Measurements from ENCODE around the gene ERC2.

ERC2 gene

DNA sequence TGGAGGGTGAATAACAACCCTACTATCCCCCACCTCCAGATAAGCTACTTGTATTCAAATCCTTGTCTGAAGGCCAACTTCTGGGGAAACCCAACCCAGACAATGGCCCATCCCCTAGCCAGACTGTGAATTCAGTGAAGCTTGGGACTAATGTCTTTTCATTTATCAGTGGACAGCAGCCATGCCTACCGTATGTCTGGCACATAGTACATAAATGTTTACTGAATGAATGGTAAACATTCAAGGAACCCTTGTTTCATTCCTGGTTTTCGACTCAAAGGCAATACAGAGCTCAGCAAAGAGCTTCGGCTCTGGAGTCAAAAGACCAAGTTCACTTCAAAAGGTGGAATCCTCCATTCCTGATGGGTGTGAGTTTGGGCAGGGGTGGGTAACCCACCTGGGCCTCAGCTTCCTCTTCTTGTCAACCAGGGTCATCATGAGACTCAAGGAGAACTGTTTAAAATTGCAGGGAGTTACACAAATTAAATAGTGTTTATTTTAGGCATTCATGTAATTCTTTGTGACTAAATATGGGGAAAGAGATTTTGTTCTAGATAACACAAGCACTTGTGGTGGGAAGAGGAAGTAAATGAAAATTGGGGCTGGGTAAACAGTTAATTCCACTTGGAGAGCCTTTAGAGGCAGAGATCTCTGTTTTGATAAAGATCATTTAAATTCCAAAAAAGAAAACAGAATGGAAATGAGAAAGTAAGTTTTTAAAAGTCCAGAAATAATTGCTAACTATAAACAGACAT, 677.5 kb downstream of the ERC2 start:
- DNase-seq (ENCODE audit: low spot score): no peak

DNA sequence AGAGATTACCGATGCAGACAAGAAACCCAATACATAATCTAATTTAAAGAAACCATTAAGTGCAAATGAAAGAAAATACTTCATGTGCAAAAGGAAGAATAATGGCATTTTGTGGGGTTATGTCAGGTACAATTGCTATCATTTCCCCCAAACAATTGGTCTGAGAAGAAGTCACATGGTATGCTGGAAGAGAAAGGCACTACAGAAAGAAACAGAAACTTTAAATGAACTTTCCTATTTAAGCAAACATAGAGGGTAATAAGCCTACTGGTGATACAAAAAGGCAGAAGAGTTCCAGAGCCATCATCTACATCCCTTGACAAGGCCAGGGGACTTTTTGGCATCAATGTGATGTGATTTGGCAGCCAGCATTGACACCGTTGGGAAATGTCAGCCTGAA, 678.8 kb downstream of the ERC2 start:
- no peak for DNase-seq (ENCODE audit: low spot score)

- DNase-seq (ENCODE audit: low spot score): no peak
These were observed 685.5 kb downstream of the ERC2 start for GRCh38 chr3:55782807-55783206.

DNA sequence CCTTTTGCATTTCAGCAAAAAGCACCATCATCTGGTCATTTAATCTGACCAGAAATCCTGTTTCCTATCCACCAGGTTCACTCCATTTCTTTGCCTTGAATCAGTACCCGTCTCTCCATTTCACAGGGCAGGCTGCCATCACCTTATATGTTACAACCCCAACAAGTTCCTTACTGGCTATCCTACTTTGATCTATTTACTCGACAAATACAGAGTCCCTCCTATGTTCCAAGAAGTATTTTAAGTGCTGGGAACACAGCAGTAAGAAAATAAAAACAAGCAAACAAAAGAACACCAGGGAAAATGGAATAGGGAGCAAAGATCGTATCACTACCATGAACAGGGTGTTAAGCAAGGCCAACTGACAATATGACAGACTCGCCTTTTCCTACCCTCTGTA, 685.9 kb downstream of the ERC2 start:
- DNase-seq (ENCODE audit: low spot score): no peak

DNA sequence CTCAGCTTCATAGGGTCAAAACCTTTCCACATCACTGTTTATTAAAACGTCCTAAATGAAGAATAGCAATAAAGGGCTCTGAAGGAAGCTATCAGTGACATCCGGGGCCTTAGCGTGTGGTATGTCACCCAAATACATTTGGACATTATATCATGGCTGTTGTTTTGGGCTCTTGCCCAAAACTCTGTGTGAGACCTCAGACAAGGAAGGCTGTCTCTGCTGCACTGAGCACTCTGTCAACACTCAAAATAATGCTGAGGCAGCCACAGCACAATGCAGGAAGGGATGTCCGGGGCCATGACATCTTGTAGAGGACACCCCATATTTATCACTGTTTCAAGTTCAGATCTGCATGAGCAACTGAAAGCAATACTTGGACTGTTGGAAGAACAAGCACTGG, 687.4 kb downstream of the ERC2 start:
- no peak for DNase-seq (ENCODE audit: low spot score)

DNA sequence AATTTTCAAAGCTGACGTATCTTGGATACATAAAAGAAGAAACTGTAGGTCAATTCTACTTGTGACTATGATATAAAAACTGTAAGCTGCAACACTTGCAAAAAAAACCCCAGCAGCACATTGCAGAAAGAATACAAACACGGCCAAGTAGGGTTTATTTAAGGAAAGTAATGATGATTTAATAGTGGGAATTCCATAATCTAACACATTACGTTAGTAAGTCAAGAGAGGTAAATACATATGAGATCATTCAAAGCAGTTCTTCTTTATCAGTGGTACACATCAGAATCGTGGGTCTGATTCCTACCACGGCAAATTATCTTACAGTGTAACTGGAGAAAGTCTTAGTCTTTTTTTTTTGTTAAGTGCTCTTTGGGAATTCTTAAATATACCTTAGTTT, 688.7 kb downstream of the ERC2 start:
- DNase-seq (ENCODE audit: low spot score): no peak

DNA sequence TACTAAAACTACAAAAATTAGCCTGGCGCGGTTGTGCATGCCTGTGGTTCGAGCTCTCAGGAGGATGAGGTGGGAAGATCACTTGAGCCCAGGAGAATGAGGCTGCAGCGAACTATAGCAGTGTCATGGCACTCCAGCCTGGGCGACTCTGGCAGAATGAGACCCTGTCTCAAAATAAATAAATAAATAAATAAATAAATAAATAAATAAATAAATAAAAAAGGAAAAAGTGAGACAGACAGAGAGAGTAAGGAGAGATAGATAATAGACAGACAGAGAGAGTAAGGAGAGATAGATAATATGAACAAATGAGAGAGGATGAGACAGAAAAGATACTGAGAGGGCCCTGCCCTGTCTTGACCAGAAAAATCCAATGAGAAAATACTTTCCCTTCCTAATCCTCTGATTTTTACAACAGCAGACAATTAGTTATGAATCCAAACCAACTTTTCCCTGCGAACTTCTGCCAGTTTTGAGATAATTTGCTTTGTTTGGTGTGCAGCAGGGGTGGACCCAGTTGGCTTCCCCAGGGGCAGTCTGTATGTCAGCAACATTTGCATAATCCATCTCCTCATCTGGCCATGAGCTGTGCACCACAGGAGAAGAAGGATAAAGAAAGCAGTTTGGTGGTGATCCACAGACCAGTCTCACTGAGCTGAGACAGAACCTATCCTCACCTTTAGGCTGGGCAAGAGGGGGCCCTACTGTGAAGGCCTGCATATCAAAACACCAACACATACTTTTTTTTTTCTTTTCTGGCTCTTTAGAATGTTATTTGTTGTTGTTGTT, 692.7 kb downstream of the ERC2 start:
- DNase-seq (ENCODE audit: low spot score): no peak

GRCh38 chr3:55774856-55775255, 693.4 kb downstream of the ERC2 start:
- DNase-seq (ENCODE audit: low spot score): no peak

GRCh38 chr3:55771503-55771902, 696.8 kb downstream of the ERC2 start:
- DNase-seq (ENCODE audit: low spot score): no peak

DNA sequence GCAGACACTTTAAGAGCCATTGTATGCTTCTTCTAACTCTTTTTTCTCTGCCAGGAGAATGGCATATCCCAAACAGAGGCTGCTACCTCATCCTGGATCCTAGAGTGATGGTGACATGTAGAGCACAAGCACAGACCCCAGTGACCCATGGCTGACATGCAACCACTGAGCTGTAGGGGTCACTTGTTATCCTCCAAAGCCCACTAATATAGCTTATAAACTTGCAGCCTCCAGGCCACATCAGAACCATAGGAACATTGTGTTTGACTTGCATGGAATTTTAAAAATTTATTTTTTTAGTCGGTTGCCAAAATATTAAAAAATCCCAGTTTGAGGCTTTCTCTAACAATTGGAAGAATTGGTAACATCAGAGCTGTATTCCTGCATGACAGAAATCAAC, 698.2 kb downstream of the ERC2 start:
- no peak for DNase-seq (ENCODE audit: low spot score)

DNA sequence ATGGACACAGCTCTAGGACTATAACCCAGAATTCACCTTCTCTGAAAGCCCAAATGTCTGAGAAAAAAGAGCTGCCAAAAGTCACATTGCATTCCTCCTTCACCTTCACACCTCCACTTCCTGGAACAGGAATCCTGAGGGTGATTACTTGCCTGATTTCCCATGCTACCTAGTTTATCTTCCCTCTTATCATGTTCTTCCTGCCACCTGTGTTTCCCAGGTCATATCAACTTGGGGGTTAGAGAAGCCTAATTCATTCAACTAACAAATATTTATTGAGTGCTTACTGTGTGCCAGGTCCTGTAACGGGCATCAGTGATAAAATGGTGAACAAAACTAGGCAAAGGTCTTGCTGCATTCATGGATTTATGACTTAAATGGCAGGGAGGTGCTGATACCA, 701.5 kb downstream of the ERC2 start:
- no peak for DNase-seq (ENCODE audit: low spot score)

GRCh38 chr3:55765906-55766701, 702.2 kb downstream of the ERC2 start:
- no peak for DNase-seq (ENCODE audit: low spot score)

GRCh38 chr3:55765398-55765797, 702.9 kb downstream of the ERC2 start:
- DNase-seq (ENCODE audit: low spot score): no peak

- DNase-seq (ENCODE audit: low spot score): no peak
These were observed 711.3 kb downstream of the ERC2 start for GRCh38 chr3:55756976-55757375.

DNA sequence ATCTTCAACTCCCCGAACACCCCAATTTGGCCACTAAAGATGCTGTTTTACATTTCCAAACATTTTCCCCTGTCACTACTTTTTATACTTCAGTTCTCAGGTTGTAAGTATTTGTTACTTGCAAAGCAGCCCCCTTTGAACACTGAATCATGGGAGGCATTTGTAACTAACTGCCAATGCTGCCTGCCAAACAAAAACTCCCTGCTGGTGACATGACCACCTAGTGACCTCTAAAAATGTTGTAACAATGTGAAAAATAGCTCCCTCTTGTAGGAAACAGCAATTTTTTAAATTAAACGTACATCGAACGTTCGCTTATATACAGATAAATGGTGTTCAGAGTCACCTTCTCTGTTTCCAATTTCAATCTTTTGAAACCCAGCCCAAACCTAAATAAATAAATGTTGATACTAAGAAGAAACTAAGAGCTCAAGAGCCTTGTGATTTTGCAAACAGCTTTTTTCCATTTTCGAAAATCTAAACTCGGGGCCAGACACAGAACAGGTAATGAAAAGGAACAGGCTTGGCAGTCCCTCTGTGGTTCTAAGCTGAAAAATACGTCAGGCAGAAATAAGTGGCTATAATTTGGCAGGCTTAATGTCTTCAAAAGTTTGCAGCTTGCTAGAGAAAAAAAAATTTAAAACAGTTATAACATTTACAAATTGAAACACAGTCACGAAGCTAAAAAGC, 712.6 kb downstream of the ERC2 start:
- DNase-seq (ENCODE audit: low spot score): no peak

- DNase-seq (ENCODE audit: low spot score): no peak
These were observed 715.4 kb downstream of the ERC2 start for GRCh38 chr3:55752911-55753310.

- DNase-seq (ENCODE audit: low spot score): no peak
These were observed 716.5 kb downstream of the ERC2 start for GRCh38 chr3:55751730-55752129.

DNA sequence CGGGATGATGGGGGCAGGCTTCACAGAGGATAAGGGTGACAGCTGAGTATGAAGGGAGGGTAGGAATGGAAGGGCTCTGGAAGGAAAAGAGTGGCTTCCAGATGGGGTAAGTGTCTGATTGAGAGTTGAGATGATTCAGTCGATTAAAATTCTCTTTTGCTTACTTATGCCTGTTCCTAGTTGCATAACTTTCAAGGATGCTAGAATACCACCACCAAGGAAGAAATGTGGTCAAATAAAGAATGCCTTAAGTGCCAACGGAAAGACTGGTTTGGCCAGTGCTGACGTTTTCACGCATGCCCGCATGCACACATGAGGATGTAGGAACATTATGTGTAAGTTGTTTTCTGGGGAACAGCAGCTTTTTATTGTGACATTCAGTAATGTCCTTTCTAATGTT, 717.7 kb downstream of the ERC2 start:
- DNase-seq (ENCODE audit: low spot score): no peak

GRCh38 chr3:55749036-55749435, 719.2 kb downstream of the ERC2 start:
- DNase-seq (ENCODE audit: low spot score): no peak

GRCh38 chr3:55746808-55747413, 721.4 kb downstream of the ERC2 start:
- no peak for DNase-seq (ENCODE audit: low spot score)

DNA sequence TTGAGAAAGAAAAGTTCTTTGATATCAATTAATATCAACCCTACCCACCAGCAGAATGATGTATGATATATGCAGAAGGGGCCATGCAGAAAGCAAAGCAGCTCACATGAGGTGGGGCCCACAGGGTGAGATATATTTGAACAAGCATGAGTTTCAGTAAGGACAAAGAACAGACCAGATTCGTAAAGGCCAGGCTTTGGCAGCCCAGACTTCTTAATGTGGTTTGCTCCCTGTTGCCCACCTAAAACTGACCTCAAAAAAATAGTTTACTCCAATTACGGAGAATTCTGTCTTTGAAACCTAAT, 725.5 kb downstream of the ERC2 start:
- DNase-seq (ENCODE audit: low spot score): no peak
